Astrocyte of the spinal cord (primary cell): ENCODE data around the gene ME2.
"Not testable (repeated sequence)": the region's sequence is repeated elsewhere in the genome, so short reads cannot be mapped to it uniquely, and the experiment has no call there.

Experiments
- DNase-seq: peaks from one replicate; pipeline ENCODE4 v3.0.0; 2011; ENCODE audit warnings: low read depth, low spot score
- H3K4me3 ChIP-seq: 2 replicates; pipeline ENCODE4 v1.5.1; 2011; ENCODE audit warnings: low read depth, mild to moderate bottlenecking, low read length, moderate library complexity
- CTCF ChIP-seq: IDR thresholded peaks from 2 replicates; pipeline ENCODE4 v1.5.1; 2012; ENCODE audit warnings: low read depth, mild to moderate bottlenecking, low read length, inconsistent platforms
- in situ Hi-C: cut with HindIII; loops from 2 replicates; pipeline ENCODE4 v1.10.0; 2017; ENCODE audit warnings: low sequenced_read_pairs

The ME2 gene

GRCh38 chr18:50992351-50992762 lies 113.4 kb downstream of the ME2 start:
- H3K4me3 ChIP-seq: no peak overlapping the region
- in situ Hi-C loops: no loop called here
- no peak for DNase-seq
- TF ChIP-seq CTCF: no peak

- no peak for TF ChIP-seq CTCF
- no peak overlapping the region for H3K4me3 ChIP-seq
- in situ Hi-C loops: no loop called here
- DNase-seq: no peak
Observed at GRCh38 chr18:50994031-50994430, 115.1 kb downstream of the ME2 start.

DNA sequence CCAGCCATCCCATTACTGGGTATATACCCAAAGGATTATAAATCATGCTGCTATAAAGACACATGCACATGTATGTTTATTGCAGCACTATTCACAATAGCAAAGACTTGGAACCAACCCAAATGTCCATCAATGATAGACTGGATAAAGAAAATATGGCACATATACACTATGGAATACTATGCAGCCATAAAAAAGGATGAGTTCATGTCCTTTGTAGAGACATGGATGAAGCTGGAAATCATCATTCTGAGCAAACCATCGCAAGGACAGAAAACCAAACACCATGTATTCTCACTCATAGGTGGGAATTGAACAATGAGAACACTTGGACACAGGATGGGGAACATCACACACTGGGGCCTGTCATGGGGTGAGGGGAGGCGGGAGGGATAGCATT lies 124.3 kb downstream of the ME2 start:
- DNase-seq, in situ Hi-C loops, H3K4me3 ChIP-seq: not testable (repeated sequence)
